Activated CD4-positive, alpha-beta T cell treated with anti-CD3 and anti-CD28 coated beads, Interleukin-2, amount 10 ng/mL, durations not matched to agents 7 days and 5 days (primary cell): ENCODE data around the gene POLR1B. TPM values are rescaled to one million over a fixed set of nuclear protein-coding genes. Genes with fewer than 3 reads are reported as not detected.
A peak's percentile ranks its signal among the peaks of the same experiment; 100 is the strongest.
"Not testable (repeated sequence)": the region's sequence is repeated elsewhere in the genome, so short reads cannot be mapped to it uniquely, and the experiment has no call there.

Source experiments
- CTCF ChIA-PET: fragments of 350-600 bp; sonication (Branson Sonifier 250); formaldehyde crosslinking; loops from one replicate; lab custom pipeline; 2021; ENCODE audit warnings: antibody characterized with exemption; lab: Charles Lee
- POLR2A ChIA-PET: fragments of 350-600 bp; sonication (Branson Sonifier 250); formaldehyde crosslinking; loops from one replicate; lab custom pipeline; 2021; ENCODE audit warnings: antibody characterized with exemption; lab: Charles Lee
- DNase-seq: peaks from one replicate; pipeline ENCODE4 v3.0.0-alpha.2; 2020
- H3K27ac Mint-ChIP-seq: one replicate; pipeline ENCODE4 v1.8.0; 2021; ENCODE audit warnings: mild to moderate bottlenecking, moderate library complexity, mixed read lengths
- H3K27me3 Mint-ChIP-seq: one replicate; pipeline ENCODE4 v1.8.0; 2021; ENCODE audit warnings: mixed read lengths
- H3K36me3 Mint-ChIP-seq: one replicate; pipeline ENCODE4 v1.8.0; 2021; ENCODE audit warnings: low read depth, mixed read lengths
- H3K4me1 Mint-ChIP-seq: one replicate; pipeline ENCODE4 v1.8.0; 2021; ENCODE audit warnings: mixed read lengths
- H3K4me3 Mint-ChIP-seq: one replicate; pipeline ENCODE4 v1.8.0; 2021; ENCODE audit warnings: mild to moderate bottlenecking, moderate library complexity, mixed read lengths
- H3K9me3 Mint-ChIP-seq: one replicate; pipeline ENCODE4 v1.8.0; 2021; ENCODE audit warnings: mixed read lengths
- total RNA-seq, 2 experiments: library from RNA; stranded (reverse); gene quantifications; one replicate each; pipeline ENCODE4 v1.2.3, GENCODE V29; 2021

The POLR1B gene
- total RNA-seq, 2 experiments from 2014 or later, result 34.6 to 35.2 TPM

DNA sequence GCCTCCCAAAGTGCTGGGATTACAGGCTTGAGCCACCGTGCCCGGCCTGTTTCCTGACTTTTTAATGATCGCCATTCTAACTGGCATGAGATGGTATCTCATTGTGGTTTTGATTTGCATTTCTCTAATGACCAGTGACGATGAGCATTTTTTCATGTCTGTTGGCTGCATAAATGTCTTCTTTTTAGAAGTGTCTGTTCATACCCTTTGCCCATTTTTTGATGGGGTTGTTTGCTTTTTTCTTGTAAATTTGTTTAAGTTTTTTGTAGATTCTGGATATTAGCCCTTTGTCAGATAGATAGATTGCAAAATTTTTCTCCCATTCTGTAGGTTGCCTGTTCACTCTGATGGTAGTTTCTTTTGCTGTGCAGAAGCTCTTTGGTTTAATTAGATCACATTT, 67.1 kb downstream of the POLR1B start:
- H3K4me3 Mint-ChIP-seq, CTCF ChIA-PET: not testable (repeated sequence)

DNA sequence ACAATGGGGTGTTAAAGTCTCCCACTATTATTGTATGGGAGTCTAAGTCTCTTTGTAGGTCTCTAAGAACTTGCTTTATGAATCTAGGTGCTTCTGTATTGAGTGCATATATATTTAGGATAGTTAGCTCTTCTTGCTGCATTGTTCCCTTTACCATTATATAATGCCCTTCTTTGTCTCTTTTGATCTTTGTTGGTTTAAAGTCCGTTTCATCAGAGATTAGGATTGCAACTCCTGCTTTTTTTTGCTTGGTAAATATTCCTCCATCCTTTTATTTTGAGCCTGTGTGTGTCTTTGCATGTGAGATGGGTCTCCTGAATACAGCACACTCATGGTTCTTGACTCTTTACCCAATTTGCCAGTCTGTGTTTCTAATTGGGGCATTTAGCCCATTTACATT, 70.0 kb downstream of the POLR1B start:
- DNase-seq, H3K27ac Mint-ChIP-seq, H3K9me3 Mint-ChIP-seq, H3K4me1 Mint-ChIP-seq, H3K4me3 Mint-ChIP-seq, POLR2A ChIA-PET: not testable (repeated sequence)
- Mint-ChIP-seq H3K27me3 (peaks cover 31% of the 10 kb centered on the region), H3K36me3 (peaks cover 11% of the 10 kb centered on the region)
- CTCF ChIA-PET, result interaction anchor here (1.4 to 2.3 kb wide), 3 partner anchors 8 to 14 kb away, joined by 4 read pairs; no protein-coding TSS in a partner anchor

More for the DNA sequence above, 67.1 kb downstream of the POLR1B start:
- DNase-seq, H3K4me1 Mint-ChIP-seq, H3K9me3 Mint-ChIP-seq, H3K27ac Mint-ChIP-seq, POLR2A ChIA-PET: not testable (repeated sequence)
- H3K27me3 Mint-ChIP-seq, result peaks cover 31% of the 10 kb centered on the region
- H3K36me3 Mint-ChIP-seq, result peaks cover 11% of the 10 kb centered on the region

DNA sequence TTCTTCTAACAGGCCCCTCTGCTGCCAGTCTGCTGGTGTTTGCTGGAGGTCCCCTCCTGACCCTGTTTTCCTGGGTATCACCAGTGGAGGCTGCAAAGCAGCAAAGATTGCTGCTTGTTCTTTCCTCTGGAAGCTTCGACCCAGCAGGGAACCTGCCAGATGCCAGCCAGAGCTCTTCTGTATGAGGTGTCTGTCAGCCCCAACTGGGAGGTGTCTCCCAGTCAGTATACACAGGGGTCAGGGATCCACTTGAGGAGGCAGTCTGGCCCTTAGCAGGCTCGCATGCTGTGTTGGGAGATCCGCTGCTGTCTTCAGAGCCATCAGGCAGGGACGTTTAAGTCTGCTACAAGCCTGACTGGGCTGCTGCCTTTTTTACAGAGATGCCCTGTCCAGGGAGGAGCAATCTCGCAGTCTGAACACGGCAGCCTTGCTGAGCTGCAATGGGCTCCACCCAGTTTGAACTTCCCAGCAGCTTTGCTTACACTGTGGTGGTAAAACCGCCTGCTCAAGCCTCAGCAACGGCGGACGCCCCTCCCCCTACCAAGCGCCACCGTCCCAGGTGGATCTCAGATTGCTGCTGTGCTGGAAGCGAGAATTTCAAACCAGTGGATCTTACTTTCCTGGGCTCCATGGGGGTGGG, 72.1 kb downstream of the POLR1B start:
- CTCF ChIA-PET, result interaction anchor here (0.9 to 1.9 kb wide), 5 partner anchors 10 to 111 kb away, joined by 3 to 4 read pairs (median 3); no protein-coding TSS in a partner anchor
- peaks cover 11% of the 10 kb centered on the region for H3K36me3 Mint-ChIP-seq
- H3K27me3 Mint-ChIP-seq, result peaks cover 31% of the 10 kb centered on the region
- peaks cover 2% of the 10 kb centered on the region for H3K9me3 Mint-ChIP-seq
- H3K4me3 Mint-ChIP-seq, result no peak overlapping the region
- POLR2A ChIA-PET, result no interaction called here
- H3K4me1 Mint-ChIP-seq, result no peaks in the 10 kb centered on the region
- no peak for DNase-seq
- no peak overlapping the region for H3K27ac Mint-ChIP-seq

DNA sequence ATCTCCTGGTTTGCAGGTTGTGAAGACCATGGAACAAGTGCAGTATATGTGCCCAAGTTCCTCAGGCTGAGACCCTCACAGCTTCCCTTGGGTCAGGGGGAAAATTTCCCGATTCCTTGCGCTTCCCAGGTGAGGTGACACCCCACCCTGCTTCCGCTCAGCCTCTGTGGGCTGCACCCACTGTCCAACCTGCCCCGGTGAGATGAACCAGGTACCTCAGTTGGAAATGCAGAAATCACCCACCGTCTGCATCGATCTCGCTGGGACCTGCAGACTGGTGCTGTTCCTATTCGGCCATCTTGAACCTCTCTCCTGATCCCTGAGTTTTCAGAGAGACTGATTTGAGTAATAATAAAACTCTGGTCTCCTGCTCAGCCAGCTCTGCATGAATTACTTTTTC, 72.8 kb downstream of the POLR1B start:
- DNase-seq, result no peak

DNA sequence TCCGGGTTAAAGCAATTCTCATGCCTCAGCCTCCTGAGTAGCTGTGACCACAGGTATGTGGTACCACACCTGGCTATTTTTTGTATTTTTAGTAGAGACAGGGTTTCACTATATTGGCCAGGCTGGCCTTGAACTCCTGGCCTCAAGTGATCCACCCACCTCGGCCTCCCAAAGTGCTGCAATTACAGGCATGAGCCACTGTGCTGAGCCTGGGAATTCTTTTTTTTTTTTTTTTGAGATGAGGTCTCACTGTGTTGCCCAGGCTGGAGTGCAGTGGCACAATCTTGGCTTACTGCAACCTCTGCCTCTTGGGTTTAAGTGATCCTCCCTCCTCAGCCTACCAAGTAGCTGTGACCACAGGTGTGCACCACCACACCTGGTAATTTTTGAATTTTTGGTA, 73.5 kb downstream of the POLR1B start:
- H3K4me3 Mint-ChIP-seq, POLR2A ChIA-PET, H3K27ac Mint-ChIP-seq, H3K36me3 Mint-ChIP-seq, H3K4me1 Mint-ChIP-seq, H3K9me3 Mint-ChIP-seq, DNase-seq: not testable (repeated sequence)
- CTCF ChIA-PET, result interaction anchor here (0.7 to 2.0 kb wide), 3 partner anchors 11 to 48 kb away, joined by 3 to 5 read pairs (median 3); no protein-coding TSS in a partner anchor
- peaks cover 22% of the 10 kb centered on the region for H3K27me3 Mint-ChIP-seq

More for the DNA sequence above, 72.8 kb downstream of the POLR1B start:
- peaks cover 4% of the 10 kb centered on the region for H3K36me3 Mint-ChIP-seq
- no peaks in the 10 kb centered on the region for H3K9me3 Mint-ChIP-seq
- no peak overlapping the region for H3K4me3 Mint-ChIP-seq
- ChIA-PET POLR2A (no interaction called here), CTCF (interaction anchor here (0.9 to 1.6 kb wide), 4 partner anchors 9 to 110 kb away, joined by 3 to 4 read pairs (median 3); no protein-coding TSS in a partner anchor)
- H3K4me1 Mint-ChIP-seq, result no peaks in the 10 kb centered on the region
- H3K27ac Mint-ChIP-seq, result peak overlapping the region; percentile 7
- peaks cover 30% of the 10 kb centered on the region for H3K27me3 Mint-ChIP-seq

DNA sequence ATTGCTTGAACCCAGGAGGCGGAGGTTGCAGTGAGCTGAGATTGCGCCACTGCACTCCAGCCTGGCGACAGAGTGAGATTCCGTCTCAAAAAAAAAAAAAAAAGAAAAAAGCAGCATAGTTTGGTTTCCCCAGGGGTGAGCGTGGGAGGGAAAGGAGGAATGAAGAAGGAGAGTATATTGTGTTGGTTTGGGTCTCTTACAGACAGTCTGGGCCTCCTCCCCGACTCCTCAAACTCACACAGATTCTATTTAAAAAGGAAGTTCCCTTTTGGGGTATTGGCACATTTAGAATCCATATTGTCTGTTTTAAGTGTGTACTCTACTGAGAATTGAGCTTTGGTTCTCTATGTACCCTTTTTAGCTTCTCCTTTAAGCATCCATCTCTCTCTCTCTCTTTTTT, 76.1 kb downstream of the POLR1B start:
- peaks cover 14% of the 10 kb centered on the region for H3K4me1 Mint-ChIP-seq
- no peak overlapping the region for H3K4me3 Mint-ChIP-seq
- peaks cover 4% of the 10 kb centered on the region for H3K27me3 Mint-ChIP-seq
- no peaks in the 10 kb centered on the region for H3K36me3 Mint-ChIP-seq
- no peaks in the 10 kb centered on the region for H3K9me3 Mint-ChIP-seq
- ChIA-PET POLR2A (no interaction called here), CTCF (interaction anchor here (0.7 kb wide), 3 partner anchors 10 to 50 kb away, joined by 3 to 4 read pairs (median 4); no protein-coding TSS in a partner anchor)
- DNase-seq, result no peak
- no peak overlapping the region for H3K27ac Mint-ChIP-seq

DNA sequence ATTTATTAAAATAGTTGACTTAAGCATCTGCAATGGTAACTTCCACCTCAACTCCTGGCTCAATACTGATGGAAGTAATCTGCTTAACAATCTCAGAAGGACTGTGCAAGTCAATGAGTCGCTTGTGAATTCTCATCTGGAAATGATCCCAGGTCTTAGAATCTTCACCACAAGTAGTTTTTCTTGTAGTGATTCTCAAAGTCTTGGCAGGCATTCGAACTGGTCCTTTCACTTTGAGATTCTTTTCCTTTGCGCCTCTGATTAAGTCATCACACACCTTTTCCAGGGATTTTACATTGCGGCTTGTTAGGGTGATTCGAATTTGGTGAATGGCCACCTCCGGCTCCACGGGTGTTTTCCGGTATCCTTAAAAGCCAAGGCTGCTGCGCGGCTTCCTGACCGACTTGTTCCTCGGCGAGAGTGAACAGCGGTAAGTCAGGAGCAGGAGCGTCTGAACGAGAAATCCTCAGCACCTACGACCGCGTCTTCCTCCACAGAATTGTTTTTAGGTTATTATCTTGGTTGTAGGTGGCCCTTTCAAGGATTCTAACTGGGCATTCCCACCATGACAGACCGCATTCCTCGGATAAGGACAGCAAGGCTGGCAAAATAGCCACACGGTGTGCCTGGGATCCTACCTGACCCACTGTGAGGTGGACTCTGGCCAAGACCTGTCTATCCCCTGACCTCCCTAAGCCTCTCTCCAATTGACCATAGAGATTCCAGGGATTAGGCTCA, 79.7 kb downstream of the POLR1B start:
- Mint-ChIP-seq H3K36me3 (no peaks in the 10 kb centered on the region), H3K27ac (no peak overlapping the region), H3K9me3 (no peaks in the 10 kb centered on the region), H3K4me3 (no peak overlapping the region), H3K27me3 (no peaks in the 10 kb centered on the region), H3K4me1 (peaks cover 47% of the 10 kb centered on the region)
- no peak for DNase-seq
- CTCF ChIA-PET, result interaction anchor here (0.6 to 1.0 kb wide), 2 partner anchors 19 to 105 kb away, joined by 3 to 5 read pairs; no protein-coding TSS in a partner anchor
- POLR2A ChIA-PET, result no interaction called here

DNA sequence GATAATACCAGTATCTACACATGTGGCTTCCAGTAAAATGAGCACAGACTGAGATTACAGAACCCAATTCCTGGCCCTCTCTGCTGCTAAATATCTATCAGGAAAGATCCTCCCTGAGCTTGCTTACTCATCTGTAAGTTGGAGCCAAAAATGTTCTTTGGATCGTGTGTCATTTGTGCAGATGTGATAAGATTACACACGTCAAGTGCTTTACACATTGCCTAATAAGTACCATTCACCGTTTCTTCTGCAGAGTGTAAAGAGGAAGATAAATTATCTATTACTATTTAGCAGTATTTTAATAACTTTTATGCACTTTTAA, 80.2 kb downstream of the POLR1B start:
- POLR2A ChIA-PET, result no interaction called here
- H3K27me3 Mint-ChIP-seq, result no peaks in the 10 kb centered on the region
- H3K9me3 Mint-ChIP-seq, result no peaks in the 10 kb centered on the region
- CTCF ChIA-PET, result interaction anchor here (0.6 to 1.3 kb wide), 4 partner anchors 17 to 299 kb away, joined by 3 read pairs; no protein-coding TSS in a partner anchor
- H3K4me1 Mint-ChIP-seq, result peaks cover 52% of the 10 kb centered on the region
- no peaks in the 10 kb centered on the region for H3K36me3 Mint-ChIP-seq
- no peak overlapping the region for H3K4me3 Mint-ChIP-seq
- H3K27ac Mint-ChIP-seq, result no peak overlapping the region
- no peak for DNase-seq

DNA sequence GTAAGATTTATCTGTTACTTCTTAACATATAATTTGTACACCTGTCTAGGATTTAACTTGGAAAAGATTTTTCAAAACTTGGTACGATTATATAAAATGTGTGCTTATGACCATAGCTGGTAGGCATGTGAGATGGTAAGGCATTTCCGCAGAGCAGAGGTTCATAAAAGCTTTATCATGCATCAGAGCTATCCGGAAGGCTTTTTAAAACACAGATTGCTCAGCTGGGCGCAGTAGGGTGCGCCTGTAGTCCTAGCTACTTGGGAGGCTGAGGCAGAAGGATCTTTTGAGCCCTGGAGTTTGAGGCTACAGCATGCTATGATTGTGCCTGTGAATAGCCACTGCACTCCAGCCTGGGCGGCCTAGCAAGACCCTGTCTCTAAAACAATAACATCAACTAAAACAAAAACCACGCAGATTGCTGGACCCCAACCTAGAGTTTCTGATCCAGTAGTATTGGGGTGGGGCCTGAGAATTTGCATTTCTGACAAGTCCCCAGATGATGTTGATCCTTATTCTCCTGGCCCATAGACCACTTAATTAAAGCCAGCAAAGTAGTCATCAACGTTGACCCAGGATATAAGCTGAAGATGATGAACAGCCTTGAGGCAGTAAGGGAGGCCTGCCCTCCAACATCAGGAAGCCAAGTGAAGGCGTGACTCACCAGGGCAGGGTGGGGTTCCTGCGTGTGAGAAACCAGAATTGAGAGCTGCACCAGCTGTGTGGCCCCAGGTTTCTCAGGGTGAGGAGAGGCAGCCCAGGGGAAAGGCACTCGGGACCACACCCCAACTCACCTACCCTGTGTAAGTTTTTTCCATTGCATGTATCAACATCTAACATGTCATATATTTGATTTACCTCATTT, 81.9 kb downstream of the POLR1B start:
- CTCF ChIA-PET, result interaction anchor here (0.6 to 9.4 kb wide), 16 partner anchors 10 to 139 kb away, joined by 3 to 97 read pairs (median 4); no protein-coding TSS in a partner anchor
- DNase-seq, result peak; percentile 86
- Mint-ChIP-seq H3K27ac (peak overlapping the region; percentile 98), H3K9me3 (no peaks in the 10 kb centered on the region), H3K36me3 (peaks cover 3% of the 10 kb centered on the region), H3K4me3 (peak overlapping the region; percentile 45), H3K4me1 (peaks cover 67% of the 10 kb centered on the region), H3K27me3 (no peaks in the 10 kb centered on the region)
- POLR2A ChIA-PET, result interaction anchor here (0.6 to 1.0 kb wide), 2 partner anchors 39 to 1758 kb away, joined by 3 read pairs; no protein-coding TSS in a partner anchor

DNA sequence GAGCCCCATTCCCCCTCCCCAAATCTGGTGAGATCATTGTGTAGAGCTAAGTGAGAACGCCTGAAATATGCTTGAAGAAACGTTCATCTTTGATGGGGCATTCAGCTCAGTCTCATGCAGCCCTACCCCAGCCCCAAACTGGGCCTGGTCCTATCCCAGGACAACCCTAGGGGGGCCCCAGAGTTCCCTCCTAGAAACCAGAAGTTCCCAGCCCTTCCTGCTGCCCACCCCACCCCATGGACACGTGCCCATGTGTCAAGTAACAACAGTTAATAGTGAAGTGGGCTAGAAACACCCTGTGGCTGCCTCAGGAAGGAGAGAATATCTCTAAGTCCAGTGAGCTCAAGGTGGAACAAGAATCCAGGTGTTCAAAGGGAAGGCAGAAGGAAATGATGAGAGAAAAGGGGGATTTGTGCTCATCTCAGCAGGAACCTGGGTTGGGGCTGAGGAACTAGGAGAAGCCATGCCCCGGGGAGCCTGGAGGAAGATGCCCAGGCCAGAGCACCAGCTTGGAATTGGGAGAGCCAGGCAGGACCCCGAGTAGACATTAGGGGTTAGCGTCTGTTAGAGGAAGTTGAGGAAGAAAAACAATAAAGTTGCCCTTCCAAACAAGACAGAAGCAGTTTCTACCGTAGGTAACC, 83.3 kb downstream of the POLR1B start:
- H3K27ac Mint-ChIP-seq, result peak overlapping the region; percentile 98
- H3K27me3 Mint-ChIP-seq, result no peaks in the 10 kb centered on the region
- H3K9me3 Mint-ChIP-seq, result no peaks in the 10 kb centered on the region
- ChIA-PET CTCF (interaction anchor here (1.1 to 9.4 kb wide), 16 partner anchors 9 to 259 kb away, joined by 3 to 97 read pairs (median 4); no protein-coding TSS in a partner anchor), POLR2A (interaction anchor here (0.7 to 1.4 kb wide), 3 partner anchors 20 to 87 kb away, joined by 3 to 8 read pairs (median 3); partner anchors contain the start of gene SLC20A1)
- no peak overlapping the region for H3K4me3 Mint-ChIP-seq
- H3K36me3 Mint-ChIP-seq, result peaks cover 5% of the 10 kb centered on the region
- no peak for DNase-seq
- peaks cover 81% of the 10 kb centered on the region for H3K4me1 Mint-ChIP-seq

DNA sequence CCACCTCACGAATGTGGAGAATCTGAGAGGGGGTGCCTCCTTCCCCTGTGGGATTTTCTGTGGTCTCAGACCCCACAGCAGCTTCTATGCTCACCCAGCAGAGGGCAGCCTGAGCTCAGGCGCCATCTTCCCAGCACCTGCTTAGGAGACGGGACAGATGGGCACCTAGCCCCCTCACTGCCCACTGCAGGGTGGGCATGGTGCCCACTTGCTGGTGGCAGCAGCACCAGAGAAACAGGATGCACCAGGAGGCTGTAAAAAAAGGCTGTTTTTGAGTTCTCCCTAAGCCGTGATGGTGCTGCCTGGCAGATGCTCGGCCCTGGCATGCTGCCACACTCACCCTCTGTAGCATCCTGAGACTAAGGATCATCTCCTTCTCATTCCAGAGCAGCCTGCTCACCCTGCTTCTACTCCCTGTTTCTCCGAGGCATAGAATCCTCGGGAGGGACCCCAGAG, 84.4 kb downstream of the POLR1B start:
- POLR2A ChIA-PET, result interaction anchor here (0.6 to 1.4 kb wide), 2 partner anchors 19 to 124 kb away, joined by 3 to 4 read pairs; partner anchors contain the start of gene SLC20A1

More for the DNA sequence above, 84.4 kb downstream of the POLR1B start:
- Mint-ChIP-seq H3K4me1 (peaks cover 88% of the 10 kb centered on the region), H3K27ac (peak overlapping the region; percentile 98), H3K4me3 (peak overlapping the region; percentile 51), H3K36me3 (peaks cover 5% of the 10 kb centered on the region), H3K9me3 (no peaks in the 10 kb centered on the region), H3K27me3 (no peaks in the 10 kb centered on the region)
- CTCF ChIA-PET, result interaction anchor here (0.6 to 9.4 kb wide), 28 partner anchors 10 to 548 kb away, joined by 3 to 97 read pairs (median 4); partner anchors contain the start of gene SLC20A1
- peak; percentile 70 for DNase-seq
